Epithelial cell of proximal tubule (primary cell): ENCODE measurements around the gene RAP2A. TPM values are rescaled to one million over a fixed set of nuclear protein-coding genes. Genes with fewer than 3 reads are reported as not detected.

Experiments used
- DNase-seq: peaks from one replicate; pipeline ENCODE4 v3.0.0-alpha.2; 2011; ENCODE audit warnings: low read depth
- H3K4me3 ChIP-seq: 2 replicates; pipeline ENCODE4 v1.5.1; 2011; ENCODE audit warnings: low read depth, mild to moderate bottlenecking, low read length
- CTCF ChIP-seq: conservative IDR thresholded peaks from 2 replicates; pipeline ENCODE4 v1.5.1; 2012; ENCODE audit warnings: low read depth, mild to moderate bottlenecking, low read length
- total RNA-seq: library from RNA; depleted of rRNA; stranded (reverse); fragments of >200 nt; gene quantifications from 2 replicates; pipeline ENCODE4 v1.2.3, GENCODE V29; 2015

The RAP2A gene
- total RNA-seq, 1 donor from 2014 or later, result 12.9 TPM

- no peak for DNase-seq
- no peak for TF ChIP-seq CTCF
- H3K4me3 ChIP-seq, result no peak overlapping the region
Observed at GRCh38 chr13:97401421-97401820, 32.5 kb upstream of the RAP2A start.

GRCh38 chr13:97403893-97404750 lies 29.8 kb upstream of the RAP2A start:
- DNase-seq, result no peak
- TF ChIP-seq CTCF, result no peak
- H3K4me3 ChIP-seq, result no peak overlapping the region

GRCh38 chr13:97407540-97407939 lies 26.4 kb upstream of the RAP2A start:
- TF ChIP-seq CTCF, result no peak
- H3K4me3 ChIP-seq, result no peak overlapping the region
- no peak for DNase-seq

- no peak for DNase-seq
- TF ChIP-seq CTCF, result no peak
- H3K4me3 ChIP-seq, result no peak overlapping the region
Observed at GRCh38 chr13:97408938-97409337, 25.0 kb upstream of the RAP2A start.

GRCh38 chr13:97411984-97412383 lies 22.0 kb upstream of the RAP2A start:
- DNase-seq, result no peak
- no peak for TF ChIP-seq CTCF
- no peak overlapping the region for H3K4me3 ChIP-seq

- no peak for DNase-seq
- no peak for TF ChIP-seq CTCF
- no peak overlapping the region for H3K4me3 ChIP-seq
Observed at GRCh38 chr13:97413694-97414093, 20.3 kb upstream of the RAP2A start.

GRCh38 chr13:97414392-97414791 lies 19.6 kb upstream of the RAP2A start:
- DNase-seq, result no peak
- TF ChIP-seq CTCF, result no peak
- no peak overlapping the region for H3K4me3 ChIP-seq
